ENCODE results near the gene ORAI1. TPM values are rescaled to one million over a fixed set of nuclear protein-coding genes. Genes with fewer than 3 reads are reported as not detected.
"Not testable (repeated sequence)": the region's sequence is repeated elsewhere in the genome, so short reads cannot be mapped to it uniquely, and the experiment has no call there.

ORAI1 gene
- total RNA-seq, 2 experiments from 2014 or later: 21.1 to 21.8 TPM

- CTCF ChIA-PET: interaction anchor here (0.8 to 2.0 kb wide), 4 partner anchors 12 to 105 kb away, joined by 3 to 12 read pairs (median 4); partner anchors contain the start of gene MORN3
- Mint-ChIP-seq H3K9me3 (no peaks in the 10 kb centered on the region), H3K36me3 (ENCODE audit: low read depth) (peaks cover 2% of the 10 kb centered on the region), H3K27ac (no peak overlapping the region), H3K27me3 (ENCODE audit: low read depth) (no peaks in the 10 kb centered on the region), H3K4me1 (ENCODE audit: low read depth) (peaks cover 19% of the 10 kb centered on the region), H3K4me3 (peak overlapping the region; percentile 34)
- no peak for DNase-seq
- intact Hi-C loops (cut with micrococcal nuclease): loop anchor here (5.0 kb wide), 1 partner anchor 90 kb away; no protein-coding TSS in a partner anchor
Observed at GRCh38 chr12:121582583-121583333, 43.6 kb upstream of the ORAI1 start.

GRCh38 chr12:121583334-121583661 lies 43.0 kb upstream of the ORAI1 start:
- CTCF ChIA-PET: interaction anchor here (0.8 to 1.4 kb wide), 4 partner anchors 12 to 106 kb away, joined by 3 to 5 read pairs (median 4); no protein-coding TSS in a partner anchor
- H3K9me3 Mint-ChIP-seq; H3K4me3 Mint-ChIP-seq; DNase-seq; H3K36me3 Mint-ChIP-seq (ENCODE audit: low read depth); H3K27ac Mint-ChIP-seq; H3K27me3 Mint-ChIP-seq (ENCODE audit: low read depth): not testable (repeated sequence)
- H3K4me1 Mint-ChIP-seq (ENCODE audit: low read depth): peaks cover 19% of the 10 kb centered on the region
- intact Hi-C loops (cut with micrococcal nuclease): loop anchor here (5.0 kb wide), 1 partner anchor 89 kb away; no protein-coding TSS in a partner anchor

- CTCF ChIA-PET: interaction anchor here (0.7 to 1.8 kb wide), 3 partner anchors 12 to 42 kb away, joined by 3 to 4 read pairs (median 4); no protein-coding TSS in a partner anchor
- H3K4me3 Mint-ChIP-seq; H3K36me3 Mint-ChIP-seq (ENCODE audit: low read depth); H3K9me3 Mint-ChIP-seq; H3K27me3 Mint-ChIP-seq (ENCODE audit: low read depth); H3K27ac Mint-ChIP-seq; DNase-seq: not testable (repeated sequence)
- peaks cover 21% of the 10 kb centered on the region for H3K4me1 Mint-ChIP-seq (ENCODE audit: low read depth)
- intact Hi-C loops (cut with micrococcal nuclease): loop anchor here (5.0 kb wide), 1 partner anchor 87 kb away; no protein-coding TSS in a partner anchor
Observed at GRCh38 chr12:121584885-121585284, 41.4 kb upstream of the ORAI1 start.

- DNase-seq: peak; percentile 80
- CTCF ChIA-PET: interaction anchor here (1.6 kb wide), 1 partner anchor 35 kb away, joined by 5 read pairs; no protein-coding TSS in a partner anchor
- Mint-ChIP-seq H3K4me3 (peak overlapping the region; percentile 85), H3K9me3 (no peaks in the 10 kb centered on the region), H3K4me1 (ENCODE audit: low read depth) (peaks cover 30% of the 10 kb centered on the region), H3K27me3 (ENCODE audit: low read depth) (no peaks in the 10 kb centered on the region), H3K27ac (peak overlapping the region; percentile 96), H3K36me3 (ENCODE audit: low read depth) (no peaks in the 10 kb centered on the region)
- intact Hi-C loops (cut with micrococcal nuclease): loop anchor here (1.0 to 2.0 kb wide), 5 partner anchors 9 to 190 kb away; partner anchors contain the start of genes KDM2B, ORAI1 and RNF34
Observed at GRCh38 chr12:121590476-121591143, 35.7 kb upstream of the ORAI1 start.

GRCh38 chr12:121592320-121592719 lies 34.0 kb upstream of the ORAI1 start:
- CTCF ChIA-PET: no interaction called here
- no peaks in the 10 kb centered on the region for H3K9me3 Mint-ChIP-seq
- no peak for DNase-seq
- H3K4me1 Mint-ChIP-seq (ENCODE audit: low read depth): peaks cover 29% of the 10 kb centered on the region
- no peaks in the 10 kb centered on the region for H3K36me3 Mint-ChIP-seq (ENCODE audit: low read depth)
- intact Hi-C loops (cut with micrococcal nuclease): no loop called here
- H3K27ac Mint-ChIP-seq: peak overlapping the region; percentile 7
- H3K27me3 Mint-ChIP-seq (ENCODE audit: low read depth): no peaks in the 10 kb centered on the region
- no peak overlapping the region for H3K4me3 Mint-ChIP-seq

- Mint-ChIP-seq H3K4me1 (ENCODE audit: low read depth) (peaks cover 18% of the 10 kb centered on the region), H3K4me3 (no peak overlapping the region), H3K27ac (no peak overlapping the region), H3K9me3 (no peaks in the 10 kb centered on the region), H3K36me3 (ENCODE audit: low read depth) (no peaks in the 10 kb centered on the region), H3K27me3 (ENCODE audit: low read depth) (no peaks in the 10 kb centered on the region)
- CTCF ChIA-PET: interaction anchor here (0.6 to 1.3 kb wide), 2 partner anchors 12 to 94 kb away, joined by 3 read pairs; no protein-coding TSS in a partner anchor
- DNase-seq: no peak
- intact Hi-C loops (cut with micrococcal nuclease): no loop called here
Observed at GRCh38 chr12:121595520-121595919, 30.8 kb upstream of the ORAI1 start.

- Mint-ChIP-seq H3K4me1 (ENCODE audit: low read depth) (peaks cover 9% of the 10 kb centered on the region), H3K36me3 (ENCODE audit: low read depth) (no peaks in the 10 kb centered on the region), H3K9me3 (no peaks in the 10 kb centered on the region), H3K27me3 (ENCODE audit: low read depth) (no peaks in the 10 kb centered on the region), H3K4me3 (no peak overlapping the region), H3K27ac (no peak overlapping the region)
- DNase-seq: no peak
- CTCF ChIA-PET: no interaction called here
- intact Hi-C loops (cut with micrococcal nuclease): no loop called here
Observed at GRCh38 chr12:121596526-121596925, 29.8 kb upstream of the ORAI1 start.

GRCh38 chr12:121600702-121601336 lies 25.5 kb upstream of the ORAI1 start:
- DNase-seq: no peak
- CTCF ChIA-PET: interaction anchor here (0.5 to 0.8 kb wide), 3 partner anchors 24 to 101 kb away, joined by 3 to 4 read pairs (median 3); no protein-coding TSS in a partner anchor
- H3K27ac Mint-ChIP-seq: no peak overlapping the region
- no peaks in the 10 kb centered on the region for H3K4me1 Mint-ChIP-seq (ENCODE audit: low read depth)
- no peaks in the 10 kb centered on the region for H3K27me3 Mint-ChIP-seq (ENCODE audit: low read depth)
- H3K36me3 Mint-ChIP-seq (ENCODE audit: low read depth): no peaks in the 10 kb centered on the region
- no peak overlapping the region for H3K4me3 Mint-ChIP-seq
- intact Hi-C loops (cut with micrococcal nuclease): no loop called here
- no peaks in the 10 kb centered on the region for H3K9me3 Mint-ChIP-seq

GRCh38 chr12:121602766-121603165 lies 23.6 kb upstream of the ORAI1 start:
- H3K27me3 Mint-ChIP-seq (ENCODE audit: low read depth): no peaks in the 10 kb centered on the region
- no peaks in the 10 kb centered on the region for H3K4me1 Mint-ChIP-seq (ENCODE audit: low read depth)
- H3K9me3 Mint-ChIP-seq: no peaks in the 10 kb centered on the region
- intact Hi-C loops (cut with micrococcal nuclease): no loop called here
- CTCF ChIA-PET: no interaction called here
- no peak for DNase-seq
- no peak overlapping the region for H3K4me3 Mint-ChIP-seq
- no peaks in the 10 kb centered on the region for H3K36me3 Mint-ChIP-seq (ENCODE audit: low read depth)
- H3K27ac Mint-ChIP-seq: no peak overlapping the region

- DNase-seq: no peak
- CTCF ChIA-PET: no interaction called here
- Mint-ChIP-seq H3K27ac (no peak overlapping the region), H3K27me3 (ENCODE audit: low read depth) (no peaks in the 10 kb centered on the region), H3K4me1 (ENCODE audit: low read depth) (no peaks in the 10 kb centered on the region), H3K9me3 (no peaks in the 10 kb centered on the region), H3K4me3 (no peak overlapping the region), H3K36me3 (ENCODE audit: low read depth) (no peaks in the 10 kb centered on the region)
- intact Hi-C loops (cut with micrococcal nuclease): no loop called here
Observed at GRCh38 chr12:121603581-121603980, 22.7 kb upstream of the ORAI1 start.

GRCh38 chr12:121608301-121608700 lies 18.0 kb upstream of the ORAI1 start:
- no peaks in the 10 kb centered on the region for H3K27me3 Mint-ChIP-seq (ENCODE audit: low read depth)
- CTCF ChIA-PET: no interaction called here
- no peak overlapping the region for H3K27ac Mint-ChIP-seq
- DNase-seq: no peak
- H3K36me3 Mint-ChIP-seq (ENCODE audit: low read depth): no peaks in the 10 kb centered on the region
- H3K9me3 Mint-ChIP-seq: no peaks in the 10 kb centered on the region
- no peaks in the 10 kb centered on the region for H3K4me1 Mint-ChIP-seq (ENCODE audit: low read depth)
- intact Hi-C loops (cut with micrococcal nuclease): no loop called here
- H3K4me3 Mint-ChIP-seq: no peak overlapping the region

Data from activated naive CD4-positive, alpha-beta T cell treated with anti-CD3 and anti-CD28 coated beads for 36 hours (primary cell).